Cardiac muscle cell (in vitro differentiated cells and primary cell): ENCODE results near the gene RNF187. TPM values are rescaled to one million over a fixed set of nuclear protein-coding genes. Genes with fewer than 3 reads are reported as not detected.

Experiments
- DNase-seq, 2 donors: peaks; one replicate each; pipeline versions ENCODE4 v3.0.0 to v3.0.0-alpha.2; 2010 to 2017; ENCODE audit warnings: low read depth in 1 of 2, low spot score in 1 of 2
- H3K27ac ChIP-seq: fragments of 200-600 bp; sonication (generic); 2 replicates; pipeline ENCODE4 v1.5.1; 2016
- H3K27me3 ChIP-seq: fragments of 200-600 bp; sonication (generic); 2 replicates; pipeline ENCODE4 v1.6.0; 2016; ENCODE audit warnings: control low read depth
- H3K36me3 ChIP-seq: fragments of 200-600 bp; sonication (generic); 2 replicates; pipeline ENCODE4 v1.5.1; 2016; ENCODE audit warnings: control low read depth
- H3K4me1 ChIP-seq: fragments of 200-600 bp; sonication (generic); 2 replicates; pipeline ENCODE4 v1.8.1; 2017; ENCODE audit warnings: low read depth, mild to moderate bottlenecking, mixed run types
- H3K4me3 ChIP-seq: fragments of 200-600 bp; sonication (generic); 2 replicates; pipeline ENCODE4 v1.5.1; 2016; ENCODE audit warnings: mild to moderate bottlenecking
- H3K9me3 ChIP-seq: fragments of 200-600 bp; sonication (generic); 2 replicates; pipeline ENCODE4 v1.5.1; 2017; ENCODE audit warnings: low read depth, mild to moderate bottlenecking, control low read depth
- polyA plus RNA-seq: library from polyadenylated mRNA; unstranded; fragments of >200 nt; fragmentation: Nextera tagmentation; extraction: Ambion mirVana; gene quantifications from 2 replicates; pipeline ENCODE4 v1.2.1, GENCODE V29; 2016
- total RNA-seq: library from RNA; depleted of rRNA; stranded (reverse); fragments of >200 nt; gene quantifications from 2 replicates; pipeline ENCODE4 v1.2.3, GENCODE V29; 2016
- TF ChIP-seq, protein P1 (sequence below): IDR thresholded peaks from 2 replicates; pipeline ENCODE4 v1.5.1; 2012; ENCODE audit warnings: low read depth, mild to moderate bottlenecking, low read length

Gene RNF187
- total and polyA plus RNA-seq, 2 experiments from 2014 or later = 86.5 to 213 TPM

DNA sequence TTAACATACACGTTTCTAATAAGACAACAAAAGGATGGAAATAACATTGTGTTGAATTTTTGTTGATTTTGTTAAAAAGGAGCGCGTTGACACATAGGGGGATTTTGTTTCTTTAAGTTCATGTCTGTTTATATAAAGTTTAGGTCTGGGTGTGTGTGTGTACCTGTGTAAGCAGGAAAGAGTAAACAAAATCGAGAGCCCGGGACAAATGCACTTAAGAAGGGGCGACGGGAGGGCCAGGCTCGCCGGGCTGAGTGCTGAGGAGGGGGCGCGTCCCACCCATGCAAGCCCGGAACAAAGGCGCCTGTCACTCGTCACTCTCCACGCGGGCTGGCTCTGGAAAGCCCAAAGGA is 41.7 kb upstream of the RNF187 start:
- Histone ChIP-seq H3K9me3 (no peaks in the 10 kb centered on the region), H3K36me3 (no peaks in the 10 kb centered on the region), H3K27ac (no peak overlapping the region), H3K27me3 (peaks cover 43% of the 10 kb centered on the region), H3K4me1 (no peaks in the 10 kb centered on the region), H3K4me3 (peak overlapping the region; percentile 18)
- TF ChIP-seq, protein P1, sequence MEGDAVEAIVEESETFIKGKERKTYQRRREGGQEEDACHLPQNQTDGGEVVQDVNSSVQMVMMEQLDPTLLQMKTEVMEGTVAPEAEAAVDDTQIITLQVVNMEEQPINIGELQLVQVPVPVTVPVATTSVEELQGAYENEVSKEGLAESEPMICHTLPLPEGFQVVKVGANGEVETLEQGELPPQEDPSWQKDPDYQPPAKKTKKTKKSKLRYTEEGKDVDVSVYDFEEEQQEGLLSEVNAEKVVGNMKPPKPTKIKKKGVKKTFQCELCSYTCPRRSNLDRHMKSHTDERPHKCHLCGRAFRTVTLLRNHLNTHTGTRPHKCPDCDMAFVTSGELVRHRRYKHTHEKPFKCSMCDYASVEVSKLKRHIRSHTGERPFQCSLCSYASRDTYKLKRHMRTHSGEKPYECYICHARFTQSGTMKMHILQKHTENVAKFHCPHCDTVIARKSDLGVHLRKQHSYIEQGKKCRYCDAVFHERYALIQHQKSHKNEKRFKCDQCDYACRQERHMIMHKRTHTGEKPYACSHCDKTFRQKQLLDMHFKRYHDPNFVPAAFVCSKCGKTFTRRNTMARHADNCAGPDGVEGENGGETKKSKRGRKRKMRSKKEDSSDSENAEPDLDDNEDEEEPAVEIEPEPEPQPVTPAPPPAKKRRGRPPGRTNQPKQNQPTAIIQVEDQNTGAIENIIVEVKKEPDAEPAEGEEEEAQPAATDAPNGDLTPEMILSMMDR = no peak
- DNase-seq = no peak

DNA sequence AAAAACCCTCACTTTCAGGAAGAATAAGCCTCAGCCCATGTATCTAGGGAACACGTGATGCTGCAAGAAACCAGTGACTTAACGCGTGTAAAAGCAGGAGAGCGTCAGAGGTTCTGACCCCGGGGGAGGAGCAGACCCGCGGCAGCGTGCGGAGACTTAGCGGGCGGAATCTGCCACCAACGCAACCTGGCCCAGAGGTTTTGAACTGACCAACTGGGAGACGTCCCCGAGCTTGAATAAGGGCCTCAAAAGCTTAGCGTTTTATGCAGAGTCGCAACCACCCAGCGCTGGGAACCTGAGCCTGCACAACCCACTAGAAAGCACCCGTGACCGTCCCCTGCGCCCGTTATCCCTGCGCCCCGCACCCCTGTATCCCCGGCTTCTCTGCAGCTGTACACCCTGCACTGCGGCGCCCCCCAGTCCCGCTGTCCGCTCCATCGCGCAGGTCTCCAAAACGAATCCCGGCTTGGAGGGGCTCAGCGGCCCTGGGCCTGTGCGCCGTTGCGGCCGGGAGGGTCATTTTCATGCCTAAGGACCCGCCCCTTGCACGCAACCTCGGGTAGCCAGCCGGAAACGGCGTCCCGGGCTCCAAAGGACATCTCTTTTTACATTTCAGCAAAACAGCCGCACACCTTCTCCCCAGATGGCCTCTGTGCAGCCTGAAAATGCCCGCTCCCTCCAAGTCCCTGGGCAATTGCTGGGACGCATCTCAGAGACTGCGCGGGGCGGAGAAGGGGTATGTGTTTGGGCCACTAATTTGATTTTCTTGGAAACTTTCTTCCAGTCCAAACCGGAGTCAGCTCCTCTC is 41.1 kb upstream of the RNF187 start:
- Histone ChIP-seq H3K27ac (no peak overlapping the region), H3K27me3 (peaks cover 43% of the 10 kb centered on the region), H3K36me3 (no peaks in the 10 kb centered on the region), H3K4me3 (peak overlapping the region; percentile 18), H3K9me3 (no peaks in the 10 kb centered on the region), H3K4me1 (no peaks in the 10 kb centered on the region)
- DNase-seq = peak; percentile 65 to 82
- TF ChIP-seq, protein P1 = no peak

- Histone ChIP-seq H3K9me3 (no peaks in the 10 kb centered on the region), H3K36me3 (no peaks in the 10 kb centered on the region), H3K27me3 (peaks cover 43% of the 10 kb centered on the region), H3K27ac (no peak overlapping the region), H3K4me1 (no peaks in the 10 kb centered on the region), H3K4me3 (no peak overlapping the region)
- no peak for DNase-seq
- TF ChIP-seq, protein P1 = no peak
These were observed 40.3 kb upstream of the RNF187 start for GRCh38 chr1:228446852-228447251.

- DNase-seq = no peak
- Histone ChIP-seq H3K27ac (no peak overlapping the region), H3K27me3 (peaks cover 43% of the 10 kb centered on the region), H3K4me3 (no peak overlapping the region), H3K36me3 (no peaks in the 10 kb centered on the region), H3K9me3 (no peaks in the 10 kb centered on the region), H3K4me1 (no peaks in the 10 kb centered on the region)
- TF ChIP-seq, protein P1 = no peak
These were observed 38.8 kb upstream of the RNF187 start for GRCh38 chr1:228448372-228448771.

DNA sequence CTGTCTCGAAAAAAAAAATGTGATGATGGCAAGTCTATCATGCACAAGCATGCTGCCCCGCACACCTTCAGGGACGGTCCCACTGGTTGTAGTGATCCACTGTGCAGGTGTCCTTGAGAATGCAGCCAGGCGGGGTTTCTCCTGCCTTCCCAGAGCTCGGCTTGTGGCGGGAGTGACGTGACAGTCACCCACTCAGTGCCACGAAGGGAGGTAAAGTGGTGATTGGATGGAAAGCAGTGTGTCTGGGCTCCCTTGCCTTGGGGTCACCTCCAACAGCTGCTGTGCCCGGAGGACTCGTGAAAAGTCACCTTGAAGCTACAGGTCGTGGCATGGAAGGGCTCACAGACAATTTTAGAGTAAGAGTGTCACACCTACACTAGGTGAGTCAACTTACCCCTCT is 37.0 kb upstream of the RNF187 start:
- Histone ChIP-seq H3K9me3 (no peaks in the 10 kb centered on the region), H3K27ac (no peak overlapping the region), H3K36me3 (no peaks in the 10 kb centered on the region), H3K4me3 (no peak overlapping the region), H3K4me1 (no peaks in the 10 kb centered on the region), H3K27me3 (peaks cover 28% of the 10 kb centered on the region)
- DNase-seq = no peak
- TF ChIP-seq, protein P1 = no peak
